GM18502 (cell line): ENCODE measurements around the gene RAB21.

ENCODE experiments used
- ATAC-seq: cut with Tn5 transposase; IDR thresholded peaks from one replicate; pipeline ENCODE4 v1.9.1; 2021; ENCODE audit warnings: mild to moderate bottlenecking; ENCODE audit not compliant: unreplicated experiment, poor library complexity

RAB21 gene, protein sequence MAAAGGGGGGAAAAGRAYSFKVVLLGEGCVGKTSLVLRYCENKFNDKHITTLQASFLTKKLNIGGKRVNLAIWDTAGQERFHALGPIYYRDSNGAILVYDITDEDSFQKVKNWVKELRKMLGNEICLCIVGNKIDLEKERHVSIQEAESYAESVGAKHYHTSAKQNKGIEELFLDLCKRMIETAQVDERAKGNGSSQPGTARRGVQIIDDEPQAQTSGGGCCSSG

DNA sequence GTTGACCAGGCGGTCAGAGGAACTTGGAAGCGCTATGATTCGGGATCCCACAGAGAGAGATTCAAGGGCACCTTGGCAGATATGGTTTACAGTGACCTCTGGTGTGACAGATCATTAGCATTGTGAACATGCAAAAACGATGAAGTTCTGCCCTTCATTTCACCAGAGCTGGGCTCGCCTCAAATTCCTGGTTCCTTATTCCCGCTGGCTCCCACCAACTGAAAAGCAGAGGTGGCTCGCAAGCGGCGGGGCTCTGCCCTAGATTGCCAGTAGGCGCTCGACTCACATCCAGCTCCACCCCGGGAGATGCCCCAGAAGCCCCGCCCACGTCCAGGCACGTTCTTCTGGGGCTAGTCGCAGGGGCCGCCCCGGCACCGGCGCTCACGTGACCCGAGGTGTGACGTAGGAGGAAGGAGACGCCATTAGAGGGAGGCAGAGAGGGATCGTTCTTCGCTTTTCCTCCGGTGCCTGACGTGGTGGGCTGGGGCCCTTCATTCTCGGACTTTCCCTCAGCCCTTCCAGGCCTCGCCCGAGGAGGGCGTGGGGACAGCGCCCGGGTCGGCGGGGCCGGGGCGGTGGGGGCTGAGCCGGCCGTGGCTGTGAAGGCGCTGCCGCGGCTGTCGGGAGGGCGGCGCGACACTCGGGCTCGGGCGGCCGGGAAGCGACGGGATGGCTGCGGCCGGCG, at the start of gene RAB21:
RAB21 (plus strand) TSS at position 403 of the 685 bp plus-strand sequence; CDS start at position 670, 267 bp downstream.
- ATAC-seq: peak; percentile 96

DNA sequence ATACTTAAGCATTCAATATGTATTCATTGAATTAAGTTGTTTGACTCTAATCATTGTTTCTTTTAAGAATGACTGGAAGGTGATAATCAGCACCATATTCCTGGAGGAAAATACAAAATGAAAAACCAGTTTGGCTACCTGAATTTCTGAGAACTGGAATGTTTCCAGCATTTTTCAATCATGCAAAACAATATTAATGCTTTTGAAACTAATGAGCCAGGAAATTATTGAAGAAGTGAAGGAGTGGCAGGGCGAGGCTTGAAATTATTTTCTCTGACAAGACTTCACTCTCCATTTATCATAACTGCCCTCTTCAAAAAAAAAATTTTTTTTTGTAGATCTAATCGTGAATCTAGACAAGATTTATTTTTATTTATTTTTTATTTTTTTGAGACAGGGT, 49.7 kb upstream of the RAB21 start:
- no peak for ATAC-seq

DNA sequence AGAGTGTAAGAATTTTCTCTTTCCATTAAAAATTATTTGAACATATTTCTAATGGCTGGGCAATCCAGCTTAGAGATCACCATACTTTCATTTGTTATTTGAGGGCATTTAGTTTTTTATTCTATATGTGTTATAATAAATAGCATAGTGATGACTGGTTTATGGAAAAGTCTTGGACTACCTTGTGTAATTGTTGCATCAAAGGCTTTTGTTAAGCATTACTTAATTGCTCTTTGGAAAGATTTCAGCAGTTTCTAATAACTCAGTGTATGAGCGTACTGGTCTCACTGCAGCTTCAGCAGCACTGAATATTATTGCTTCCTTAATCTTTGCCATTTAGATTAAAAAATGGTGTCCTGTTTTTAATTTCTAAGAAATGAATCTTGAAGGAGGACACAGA, 46.0 kb upstream of the RAB21 start:
- no peak for ATAC-seq

DNA sequence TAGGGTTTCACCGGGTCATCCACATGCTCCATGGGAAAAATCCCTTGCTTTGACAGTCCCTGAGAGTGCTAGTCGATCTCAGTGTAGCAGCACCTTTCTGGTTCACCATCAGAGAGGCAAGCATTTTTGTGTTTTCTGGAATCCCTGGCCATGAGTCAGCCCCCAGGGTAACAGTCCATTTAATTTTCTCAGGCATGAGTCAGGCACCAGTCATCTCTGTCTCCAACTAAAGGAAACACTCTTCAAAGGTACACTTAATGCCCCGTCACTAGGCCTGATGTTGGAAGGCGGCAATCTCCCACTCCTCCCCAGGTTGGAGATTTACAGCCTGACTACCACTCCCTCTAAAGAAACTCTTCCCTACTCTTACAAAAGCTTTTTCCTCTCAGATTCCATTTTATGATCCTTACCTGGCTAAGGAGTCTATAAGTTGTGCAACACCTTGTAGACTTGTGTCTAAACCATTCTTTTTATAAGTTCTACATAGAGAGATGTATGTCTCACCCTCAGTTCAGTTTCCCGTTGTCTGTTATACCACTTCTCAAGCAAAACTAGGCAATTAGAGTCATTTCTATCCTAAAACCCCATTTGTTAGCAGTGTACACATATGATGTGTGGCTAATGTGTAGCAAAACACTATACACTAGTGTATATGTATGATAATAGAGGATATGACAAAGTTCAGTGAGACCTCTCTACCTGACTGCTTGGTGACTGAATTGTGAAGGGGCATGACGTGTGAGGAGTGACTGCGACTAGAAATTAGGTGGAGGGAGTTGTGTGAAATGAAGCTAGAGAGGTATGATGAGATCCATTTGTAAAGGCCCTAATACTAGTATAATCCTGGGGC, 44.2 kb upstream of the RAB21 start:
- no peak for ATAC-seq

DNA sequence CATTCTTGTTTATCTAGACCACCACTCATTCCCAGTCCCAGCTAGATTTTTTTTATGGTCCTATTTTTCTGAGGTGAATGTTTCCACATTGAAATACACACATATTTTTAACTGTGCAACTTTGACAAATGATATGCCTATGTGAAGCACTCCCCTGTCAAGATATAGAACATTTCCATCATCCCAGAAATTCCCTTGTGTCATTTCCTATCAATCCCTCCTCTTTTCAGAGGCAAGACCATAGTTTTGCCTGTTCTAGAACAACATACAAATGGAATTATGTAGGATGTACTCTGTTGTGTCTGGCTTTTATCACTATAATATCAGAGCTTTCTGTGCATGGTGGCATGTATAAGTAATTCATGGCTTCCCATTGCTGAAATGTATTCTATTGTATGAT, 36.1 kb upstream of the RAB21 start:
- ATAC-seq: no peak

DNA sequence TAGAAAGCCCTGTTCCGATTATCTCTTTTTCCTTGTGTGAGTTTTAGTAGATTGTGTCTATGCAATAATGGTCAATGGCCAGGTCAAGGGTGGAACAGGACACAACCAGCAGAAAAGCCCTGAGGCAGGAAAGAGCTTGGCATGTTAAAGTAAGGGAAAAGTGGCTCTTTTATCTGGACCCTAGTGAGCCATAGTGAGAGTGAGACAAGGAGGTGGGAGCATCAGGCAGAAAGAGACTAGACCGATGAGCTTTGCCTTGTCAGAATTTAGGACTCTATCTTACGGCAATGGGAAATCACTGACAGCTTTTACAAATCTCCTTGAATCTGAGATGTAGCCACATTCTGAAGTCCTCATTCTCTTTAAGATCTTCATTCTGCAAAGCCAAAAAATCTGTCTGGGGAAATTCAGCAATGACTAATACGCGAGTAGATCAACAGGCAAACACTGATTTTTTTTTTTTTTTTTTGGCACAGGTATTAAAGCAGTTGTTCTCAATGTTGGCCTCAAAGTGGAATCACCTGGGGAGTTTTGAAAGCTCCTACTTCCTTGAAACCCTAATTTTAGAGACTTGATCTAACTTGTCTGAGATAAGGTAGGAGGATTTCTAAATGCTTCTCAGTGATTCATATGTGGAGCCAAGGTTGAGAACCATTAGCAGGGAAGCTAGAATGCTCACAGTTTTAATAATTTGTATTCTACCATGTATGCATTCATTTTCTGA, 34.9 kb upstream of the RAB21 start:
- no peak for ATAC-seq

DNA sequence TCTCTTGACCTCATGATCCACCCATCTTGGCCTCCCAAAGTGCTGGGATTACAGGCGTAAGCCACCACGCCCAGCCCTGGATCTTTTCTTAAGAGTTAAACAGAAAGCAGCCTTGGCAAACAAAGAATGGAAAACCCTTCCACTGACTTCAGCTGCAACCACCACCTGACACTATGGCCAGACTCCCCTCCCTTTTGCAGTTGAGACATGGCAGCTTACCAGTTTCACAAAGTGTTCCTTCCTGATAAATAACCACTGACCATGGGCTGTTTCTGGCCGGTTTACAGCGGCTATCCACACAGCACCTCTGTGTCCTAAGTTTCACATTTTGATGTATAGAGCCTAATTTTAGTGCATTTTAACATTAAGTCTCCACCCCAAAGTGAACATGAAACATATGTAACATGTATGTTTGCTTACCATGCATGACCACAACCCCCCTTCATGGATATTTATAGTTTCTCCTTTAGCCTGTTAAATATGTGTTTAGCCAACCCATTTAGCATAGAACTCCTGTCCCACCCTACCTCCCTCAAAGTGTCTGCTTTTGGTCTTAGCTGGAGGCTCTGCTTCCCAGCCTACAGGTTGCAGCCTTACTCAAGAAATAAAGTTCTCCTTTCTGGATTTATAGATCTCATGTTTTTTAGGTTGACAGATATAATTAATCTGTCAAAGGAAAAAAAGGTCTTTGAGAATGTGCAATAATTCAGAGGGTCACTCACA, 32.7 kb upstream of the RAB21 start:
- ATAC-seq: no peak

DNA sequence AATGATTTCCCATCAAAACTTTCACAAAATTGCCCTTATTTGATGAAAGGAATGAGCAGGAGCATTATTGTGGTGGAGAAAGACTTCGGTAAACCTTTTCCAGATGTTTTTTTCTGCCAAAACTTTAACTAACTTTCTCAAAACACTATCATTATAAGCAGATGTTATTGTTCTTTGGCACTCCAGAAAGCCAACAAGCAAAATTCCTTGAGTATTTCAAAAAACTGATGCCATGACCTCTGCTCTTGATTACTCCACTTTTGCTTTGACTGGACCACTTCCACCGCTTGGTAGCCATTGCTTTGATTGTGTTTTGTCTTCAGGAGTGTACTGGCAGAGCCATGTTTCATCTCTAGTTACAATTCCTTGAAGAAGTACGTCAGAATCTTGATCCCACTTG, 29.7 kb upstream of the RAB21 start:
- no peak for ATAC-seq

DNA sequence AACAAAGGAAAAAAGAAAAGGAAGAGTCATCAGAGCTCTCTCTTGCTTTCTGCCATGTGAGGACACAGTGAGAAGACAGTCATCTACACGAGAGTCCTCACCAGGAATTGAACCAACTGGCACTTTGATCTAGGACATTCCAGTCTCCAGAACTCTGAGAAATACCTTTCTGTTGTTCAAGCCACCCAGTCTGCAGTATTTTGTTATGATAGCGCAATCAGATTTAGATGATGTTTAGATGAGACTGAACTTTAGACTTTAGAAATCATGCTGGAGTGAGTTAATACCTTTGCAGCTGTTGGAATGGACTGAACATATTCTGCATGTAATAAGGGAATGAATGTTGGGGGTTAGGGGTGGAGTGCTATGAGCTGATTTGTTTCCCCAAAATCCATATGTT, 28.1 kb upstream of the RAB21 start:
- no peak for ATAC-seq

DNA sequence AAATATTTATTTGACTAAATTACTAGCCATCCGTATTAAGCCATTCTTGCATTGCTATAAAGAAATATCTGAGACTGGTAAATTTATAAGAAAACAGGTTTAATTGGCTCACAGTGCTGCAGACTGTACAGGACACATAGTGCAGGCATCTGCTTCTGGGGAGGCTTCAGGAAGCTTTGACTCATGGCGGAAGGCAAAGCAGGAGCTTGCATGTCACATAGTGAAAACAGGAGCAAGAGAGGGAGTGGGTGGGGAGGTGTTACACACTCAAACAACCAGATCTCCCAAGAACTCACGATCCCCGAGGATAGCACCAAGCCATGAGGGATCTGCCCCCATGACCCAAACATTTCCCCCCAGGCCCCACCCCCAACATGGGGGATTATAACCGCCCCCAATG, 26.7 kb upstream of the RAB21 start:
- no peak for ATAC-seq

DNA sequence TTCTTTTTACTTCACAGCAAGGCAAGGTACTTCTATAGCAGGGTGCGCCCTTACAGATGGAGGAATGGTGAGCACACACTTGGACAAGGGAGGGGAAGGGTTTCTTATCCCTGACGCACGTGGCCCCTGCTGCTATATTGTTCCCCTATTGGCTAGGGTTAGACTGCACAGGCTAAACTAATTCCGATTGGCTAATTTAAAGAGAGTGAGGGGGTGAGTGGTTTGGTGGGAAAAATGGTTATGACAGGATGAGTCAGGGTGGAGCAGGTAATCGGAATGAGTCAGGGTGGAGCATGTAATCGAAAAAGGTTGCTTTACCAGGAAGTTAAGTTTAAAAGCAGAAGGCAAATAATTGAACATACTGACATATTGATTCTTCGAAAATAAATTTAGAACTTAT, 23.7 kb upstream of the RAB21 start:
- ATAC-seq: no peak

DNA sequence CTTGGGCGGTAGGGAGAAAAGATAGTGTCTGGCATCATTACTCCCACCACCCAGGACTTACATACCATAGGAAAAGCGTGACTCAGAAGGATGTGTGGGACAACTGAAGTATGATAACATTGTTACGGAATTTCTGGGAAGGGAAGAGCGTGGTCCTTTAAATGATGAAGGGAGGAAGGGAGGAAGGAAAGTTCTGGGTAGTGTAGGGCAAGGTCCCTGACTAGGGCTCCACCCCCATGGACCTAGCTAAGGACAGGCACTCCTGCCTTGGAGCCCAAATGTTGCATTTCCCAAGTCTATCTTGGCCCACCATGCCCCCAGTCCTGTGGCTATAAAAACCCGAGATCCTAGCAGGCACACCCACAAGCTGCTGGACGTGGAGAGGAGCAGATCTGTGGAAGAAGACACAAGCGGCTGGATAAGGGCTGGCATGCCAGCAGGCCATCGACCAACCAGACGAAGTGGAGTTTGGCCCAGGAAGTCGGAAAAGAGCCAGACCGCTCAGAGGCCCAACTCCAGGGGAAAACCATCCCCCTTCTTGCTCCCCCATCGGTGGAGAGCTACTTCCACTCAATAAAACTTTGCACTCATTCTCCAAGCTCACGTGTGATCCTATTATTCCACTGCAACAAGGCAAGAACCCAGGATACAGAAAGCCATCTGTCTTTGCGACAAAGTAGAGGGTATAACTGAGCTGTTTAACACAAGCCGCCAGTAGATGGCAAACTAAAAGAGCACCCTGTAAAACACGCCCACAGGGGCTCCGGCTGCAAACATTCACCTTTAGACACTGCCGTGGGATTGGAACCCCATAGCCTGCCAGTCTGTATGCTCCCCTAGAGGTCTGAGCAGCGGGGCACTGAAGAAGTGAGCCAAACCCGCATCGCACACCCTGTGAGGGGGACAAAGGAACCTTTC, 23.0 kb upstream of the RAB21 start:
- no peak for ATAC-seq

DNA sequence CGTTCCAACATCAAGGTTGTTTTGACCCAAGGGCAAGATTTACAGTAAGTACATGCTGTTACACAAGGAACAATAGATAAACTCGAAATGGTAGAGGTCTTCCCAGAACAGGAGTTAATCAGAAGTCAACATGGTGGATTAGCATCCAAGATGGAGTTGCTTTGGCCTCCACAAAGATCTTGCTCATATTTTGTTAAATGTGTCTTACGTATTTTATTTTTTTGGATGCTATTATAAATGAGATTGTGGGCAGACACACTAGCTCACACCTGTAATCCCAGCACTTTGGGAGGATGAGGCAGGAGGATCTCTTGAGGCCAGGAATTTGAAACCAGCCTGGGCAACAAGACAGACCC, 22.3 kb upstream of the RAB21 start:
- no peak for ATAC-seq

DNA sequence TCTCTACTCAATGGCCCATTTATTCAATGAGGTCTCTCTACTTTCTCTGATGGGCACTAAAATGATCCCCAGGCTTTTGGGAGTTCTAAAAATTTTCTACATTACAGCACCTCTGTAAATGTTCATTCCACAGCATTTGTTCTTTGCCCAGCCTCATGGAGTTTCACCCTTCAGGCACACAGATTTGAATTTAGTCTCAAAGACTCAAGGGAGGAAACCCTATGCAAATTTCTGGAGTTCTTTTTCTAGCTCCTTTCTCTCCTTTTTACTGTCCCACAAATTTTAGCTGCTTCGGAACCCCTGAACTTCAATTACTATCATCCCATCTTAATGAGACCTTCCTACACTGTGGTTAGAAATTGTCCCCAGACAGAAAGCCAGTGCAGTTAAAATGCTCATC, 17.5 kb upstream of the RAB21 start:
- no peak for ATAC-seq

DNA sequence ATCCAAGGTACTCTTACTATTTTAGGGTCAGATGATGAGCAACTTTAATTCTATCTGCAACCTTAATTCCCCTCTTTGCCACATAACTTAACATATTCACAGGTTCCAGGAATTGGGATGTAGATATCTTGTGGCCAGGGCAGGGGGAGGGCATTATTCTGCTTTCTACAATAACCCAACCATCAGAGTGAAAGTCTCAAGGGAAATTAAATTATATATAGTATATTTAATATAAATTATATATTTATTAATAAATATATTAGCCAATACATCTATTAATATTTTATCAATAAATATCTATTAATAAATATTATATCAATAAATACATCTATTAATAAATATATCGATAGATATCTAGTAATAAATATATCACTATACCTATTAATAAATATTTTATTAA, 11.7 kb upstream of the RAB21 start:
- no peak for ATAC-seq

DNA sequence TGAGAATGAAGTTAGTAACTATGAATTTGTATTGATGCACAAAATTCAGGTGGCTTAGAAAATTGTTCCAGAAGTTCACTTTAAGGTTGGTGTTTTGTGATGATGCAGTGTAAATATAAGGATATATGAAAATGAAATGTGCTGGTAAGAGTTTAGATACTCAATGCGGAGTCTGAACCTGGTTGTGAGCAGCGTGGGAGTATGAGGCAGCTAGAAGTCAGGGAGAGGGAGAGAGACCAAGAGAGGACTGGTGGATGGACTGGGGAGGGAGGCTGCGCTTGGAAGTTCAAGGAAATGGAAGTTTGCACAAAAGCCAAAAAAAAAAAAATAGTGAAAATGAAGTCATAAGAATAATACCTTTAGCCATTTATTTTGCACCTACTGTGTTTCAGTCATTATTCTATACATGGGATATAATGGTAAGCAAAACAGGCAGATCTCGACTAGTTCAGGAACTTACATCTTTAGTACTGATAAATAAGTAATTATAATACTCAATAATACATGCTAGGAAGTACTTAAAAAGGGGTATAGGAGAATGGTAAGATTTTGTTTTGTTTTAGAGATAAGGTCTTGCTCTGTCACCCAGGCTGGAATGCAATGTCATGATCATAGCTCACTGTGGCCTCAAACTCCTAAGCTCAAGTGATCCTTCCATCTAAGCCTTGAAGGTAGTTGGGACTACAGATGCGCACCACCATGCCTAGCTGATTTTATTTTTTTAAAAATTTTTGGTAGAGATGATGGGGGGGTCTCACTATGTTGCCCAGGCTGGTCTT, 10.0 kb upstream of the RAB21 start:
- ATAC-seq: no peak

DNA sequence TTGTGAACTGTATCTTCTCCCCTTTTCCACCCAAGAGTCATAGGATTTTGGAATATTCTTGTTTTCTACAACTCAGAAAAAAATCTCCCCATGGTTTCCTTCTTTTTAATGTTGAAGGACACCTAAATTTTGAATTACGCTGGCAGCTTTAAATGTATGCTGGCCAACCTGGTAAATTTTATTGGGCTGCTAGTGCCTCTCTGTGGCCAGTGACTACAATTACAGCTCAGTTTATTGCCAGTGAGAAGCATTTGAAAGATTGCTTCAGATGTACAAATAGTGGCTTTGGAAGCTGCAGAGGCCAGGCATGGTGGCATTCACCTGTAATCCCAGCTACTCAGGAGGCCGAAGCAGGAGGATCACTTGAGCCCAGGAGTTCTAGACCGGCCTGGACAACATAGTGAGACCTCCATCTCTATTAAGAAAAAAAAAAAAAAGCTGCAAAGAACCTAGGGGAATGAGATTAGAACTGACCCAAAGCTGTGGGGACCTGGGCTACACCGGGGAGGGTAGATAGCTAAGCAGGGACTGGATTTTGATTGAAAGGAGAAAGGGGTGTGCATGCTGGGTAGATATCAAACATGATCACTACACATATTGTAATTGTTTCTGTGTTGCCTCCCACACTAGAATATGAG, 7.6 kb upstream of the RAB21 start:
- peak; percentile 93 for ATAC-seq
